HG03139 (cell line): ENCODE results near the gene MAMLD1.

ENCODE experiments used
- ATAC-seq: cut with Tn5 transposase; IDR thresholded peaks from one replicate; pipeline ENCODE4 v1.9.1; 2021; ENCODE audit not compliant: unreplicated experiment

MAMLD1 gene

DNA sequence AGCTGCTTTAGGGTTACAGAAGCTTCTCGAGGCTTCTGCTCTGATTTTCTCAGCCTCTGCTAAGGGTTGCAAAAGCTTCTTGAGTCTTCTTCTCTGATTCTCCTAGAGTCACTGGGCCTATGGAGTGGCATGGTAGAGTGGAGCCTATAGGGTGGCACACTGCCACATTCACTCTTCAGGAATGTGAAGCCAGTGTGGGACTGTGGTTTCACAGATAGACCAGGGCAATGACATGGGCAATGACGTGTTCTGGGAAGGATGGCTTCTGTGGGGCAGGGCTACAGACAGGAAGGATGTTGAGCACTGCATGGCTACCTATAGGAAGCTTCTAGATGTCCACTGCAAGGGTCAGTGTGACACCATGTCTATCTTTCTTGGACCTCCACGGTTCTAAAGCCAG lies 11.0 kb upstream of the MAMLD1 start:
- no peak for ATAC-seq

DNA sequence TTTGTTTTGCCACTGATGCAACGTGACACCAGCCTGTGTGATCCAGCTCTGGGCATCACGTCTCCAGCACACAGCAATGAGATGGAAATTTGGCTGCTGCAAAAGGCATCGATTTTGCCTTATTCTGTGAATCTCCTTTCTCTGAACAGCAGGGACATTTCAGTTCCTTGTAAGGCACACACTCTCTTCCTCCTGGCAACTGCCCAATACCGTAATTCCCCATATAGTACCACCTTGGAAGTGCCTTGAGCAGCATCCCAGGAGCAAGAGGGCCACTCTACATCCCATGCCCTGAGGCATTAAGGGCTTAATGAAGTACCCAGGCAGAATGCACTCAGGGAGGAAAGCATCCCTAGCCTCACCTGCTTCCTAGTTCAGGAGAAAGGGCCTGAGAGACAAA lies 10.5 kb upstream of the MAMLD1 start:
- ATAC-seq, result no peak

DNA sequence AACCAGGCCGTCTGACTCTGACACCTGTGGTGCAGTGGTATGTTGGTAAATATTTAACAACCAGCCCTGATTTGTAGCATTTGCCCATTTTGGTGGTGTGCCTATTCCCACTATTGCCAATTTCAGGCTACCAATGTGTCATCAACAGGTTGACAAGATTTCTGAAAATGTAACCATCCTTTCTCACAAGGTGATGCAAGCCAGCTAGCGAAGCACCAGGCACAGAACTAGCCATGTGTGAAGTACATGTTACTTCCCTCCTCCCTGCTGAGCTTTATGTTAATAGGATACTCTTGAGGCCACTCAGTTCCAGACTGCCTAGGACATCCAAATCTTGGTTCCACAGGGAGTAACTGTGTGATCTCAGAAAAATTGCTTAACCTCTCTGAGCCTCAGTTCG lies 7.2 kb upstream of the MAMLD1 start:
- ATAC-seq, result no peak

DNA sequence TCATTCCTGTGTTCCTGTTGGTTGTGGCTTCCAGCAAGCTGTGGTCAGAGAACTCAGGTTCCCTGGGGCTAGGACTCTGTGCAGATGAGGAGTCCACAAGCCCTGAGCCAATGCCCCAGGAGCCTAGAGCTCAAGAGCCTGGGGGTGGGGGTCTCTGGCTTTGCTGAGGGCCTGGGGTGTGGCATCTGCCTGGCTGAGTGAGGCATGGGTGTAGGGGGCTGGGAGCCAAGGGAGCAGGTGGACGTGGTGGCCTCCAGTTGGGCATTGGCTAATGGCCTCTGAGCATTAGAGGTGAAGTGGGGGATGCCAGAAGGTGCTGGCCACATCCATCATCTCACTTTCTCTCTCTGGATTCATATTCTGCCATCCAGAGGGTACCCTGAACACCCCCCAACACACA lies 5.3 kb upstream of the MAMLD1 start:
- no peak for ATAC-seq

DNA sequence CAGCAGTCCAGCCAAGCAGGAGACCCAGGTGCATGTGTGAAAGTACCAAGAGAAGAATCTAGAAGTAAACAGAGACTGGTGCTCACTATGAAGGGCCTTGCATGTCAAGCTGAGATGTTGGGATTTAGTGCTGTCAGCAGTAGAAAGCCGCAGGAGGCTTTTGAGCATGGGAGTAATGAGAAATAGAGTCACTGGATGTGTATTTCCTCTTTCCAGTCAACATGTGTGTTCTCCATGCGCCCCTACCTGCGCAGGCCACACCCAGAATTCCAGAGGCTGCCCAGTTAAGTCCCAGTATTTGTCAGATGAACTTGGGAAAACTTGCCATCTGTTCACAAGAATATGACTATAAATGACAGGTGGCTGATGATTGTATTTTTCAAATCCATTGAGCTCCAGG lies 4.5 kb upstream of the MAMLD1 start:
- no peak for ATAC-seq

DNA sequence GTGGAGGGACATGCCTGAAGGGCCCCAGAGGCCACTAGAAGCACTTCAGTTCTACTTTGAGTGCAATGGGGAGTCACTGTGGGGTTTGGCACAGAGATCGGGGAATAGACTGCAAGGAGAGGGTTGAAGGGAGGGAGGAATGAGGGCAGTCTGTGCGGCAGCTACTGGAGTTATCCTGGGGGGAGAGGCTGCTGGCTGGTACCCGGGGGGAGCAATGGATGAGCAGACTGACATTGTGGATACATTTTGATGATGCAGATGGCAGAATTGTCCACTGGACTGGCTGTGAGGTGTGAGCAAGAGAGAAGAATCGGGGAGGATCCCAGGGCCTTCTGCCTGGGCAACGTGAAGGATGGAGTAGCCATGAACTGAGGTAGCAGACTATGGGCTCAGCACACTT lies 2.8 kb upstream of the MAMLD1 start:
- no peak for ATAC-seq

DNA sequence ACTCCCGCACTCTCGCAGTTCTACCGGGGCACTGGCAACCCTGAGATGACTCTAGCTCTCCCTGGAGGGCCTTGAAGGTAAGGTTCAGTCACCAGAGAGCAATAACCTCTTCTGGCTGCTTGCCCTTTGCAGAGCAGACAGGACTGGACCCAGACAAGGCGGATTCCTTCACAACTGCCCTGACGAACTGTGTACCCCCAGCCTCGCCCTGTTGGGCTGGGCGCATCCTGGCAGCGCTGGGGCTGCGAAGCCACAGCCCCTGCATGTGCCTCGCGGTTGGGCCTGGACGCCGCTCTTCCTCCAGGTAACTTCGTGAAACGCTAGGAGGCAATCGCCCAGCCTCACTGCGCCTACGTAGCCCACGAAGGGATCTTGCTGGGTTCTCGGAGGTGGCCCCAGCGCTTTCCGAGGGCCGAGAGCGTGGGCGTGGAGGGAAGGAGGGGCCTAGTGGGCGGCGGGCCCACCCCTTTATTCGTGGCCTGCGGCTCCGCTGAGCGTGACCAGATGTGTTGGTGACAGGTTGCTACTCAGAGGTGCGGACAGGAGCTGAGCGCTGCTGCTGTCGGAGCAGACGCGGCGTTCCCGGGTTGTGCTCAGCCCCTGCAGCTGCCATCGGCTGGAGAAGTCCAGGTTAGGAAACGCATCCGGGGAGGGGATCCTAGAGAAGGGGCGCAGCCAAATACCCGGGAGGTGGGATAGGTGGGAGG lies 1.9 kb upstream of the MAMLD1 start:
- ATAC-seq, result no peak

DNA sequence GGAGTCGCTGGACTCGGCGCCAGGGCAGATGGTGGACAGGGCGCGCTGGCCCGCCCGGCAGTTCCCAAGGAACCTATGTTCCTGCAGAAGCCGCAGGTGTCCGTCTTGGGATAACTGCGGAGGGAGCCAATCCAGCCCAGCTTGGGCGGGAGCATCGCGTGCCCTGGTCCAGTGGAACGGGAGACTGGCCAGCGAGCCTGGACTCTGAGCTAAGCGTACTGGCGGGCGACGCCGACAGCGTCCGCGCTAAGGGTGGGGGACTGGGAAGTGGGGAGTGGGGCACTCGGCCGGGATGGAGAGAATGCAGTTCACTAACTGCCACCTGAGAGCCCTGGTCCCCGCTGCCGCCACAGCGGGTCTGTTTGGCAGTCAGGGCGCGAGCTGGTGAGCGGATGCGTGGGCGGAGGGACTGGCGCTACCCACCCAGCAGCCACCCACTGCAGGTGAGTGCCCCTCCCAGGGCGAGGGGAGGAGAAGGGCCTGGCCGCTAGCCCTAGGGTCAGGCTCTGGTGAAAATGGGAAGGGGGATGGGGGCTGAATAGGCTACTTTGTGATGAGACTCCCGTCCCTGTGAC lies 1.3 kb upstream of the MAMLD1 start:
- ATAC-seq, result no peak

DNA sequence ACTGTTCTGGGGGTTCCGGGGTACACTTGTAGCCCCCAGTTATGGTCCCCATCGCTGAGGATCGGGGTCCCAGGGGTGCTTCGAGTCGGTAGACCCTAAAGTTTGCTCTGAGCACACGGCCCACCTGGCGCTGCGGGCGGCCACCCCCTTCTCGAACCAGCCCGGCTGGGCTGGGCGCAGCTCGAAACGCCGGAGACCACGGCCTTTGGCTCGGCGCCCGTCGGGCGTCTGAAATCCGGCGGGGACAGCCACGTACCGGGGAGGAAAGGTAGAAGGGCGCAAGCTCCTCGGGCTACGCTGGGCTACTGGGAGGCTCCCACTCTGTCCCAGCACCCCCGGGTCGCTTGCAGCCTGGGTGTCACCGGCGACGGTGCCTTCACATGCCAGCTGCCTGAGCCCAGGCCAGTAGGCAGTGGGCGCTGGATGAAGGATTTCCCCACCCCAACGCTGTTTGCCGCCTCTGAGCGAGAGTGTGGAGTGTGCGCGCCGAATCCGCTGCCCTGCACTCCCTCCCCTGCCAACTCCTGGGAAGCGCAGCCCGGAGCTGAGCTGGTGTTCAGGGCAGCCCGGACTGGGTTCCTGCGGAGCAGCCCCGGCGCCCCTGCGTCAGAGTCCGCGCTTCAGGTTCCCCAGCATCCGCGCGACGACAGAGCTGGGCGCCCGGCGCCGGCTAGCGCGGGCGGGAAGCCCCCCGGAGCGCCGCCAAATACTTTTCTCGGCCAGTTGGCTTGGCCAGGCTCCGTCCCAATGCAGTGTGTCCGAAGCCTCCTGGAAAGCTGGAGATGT lies 637 bp downstream of the MAMLD1 start:
- no peak for ATAC-seq

DNA sequence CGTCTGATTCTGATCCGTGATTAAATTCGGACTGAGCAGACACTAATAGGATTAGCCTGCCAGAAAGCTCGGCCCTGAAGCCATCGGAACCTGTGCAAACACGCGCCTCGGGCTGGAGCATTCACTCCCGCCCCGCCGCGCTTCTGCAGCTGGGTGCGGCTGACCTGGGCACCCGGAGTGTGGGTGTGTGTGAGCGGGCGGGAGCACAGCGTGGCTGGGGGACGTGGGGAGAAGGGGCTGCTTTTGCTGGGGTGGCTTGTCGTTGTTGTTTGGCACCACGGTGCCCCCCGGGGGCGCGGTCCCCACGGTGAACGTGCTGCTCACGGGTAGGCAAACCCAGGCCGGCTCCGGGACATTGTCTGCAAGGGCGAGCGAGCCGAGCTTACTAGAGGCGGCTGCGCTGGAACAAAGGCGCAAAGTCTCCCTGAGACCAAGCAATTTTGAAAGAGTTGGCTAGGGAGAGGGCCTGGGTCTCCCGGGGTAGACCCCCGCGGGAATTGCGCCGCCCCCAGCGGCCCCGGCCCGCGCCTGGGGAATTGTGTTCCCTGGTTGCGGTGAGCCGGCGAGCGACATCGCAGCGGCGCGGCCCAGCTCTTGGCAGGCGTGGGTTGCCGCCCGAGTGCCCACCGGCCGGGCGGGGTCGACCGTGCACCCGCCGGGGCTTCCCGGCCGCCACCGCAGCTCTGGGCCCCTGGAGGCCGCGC lies 1.4 kb downstream of the MAMLD1 start:
- ATAC-seq, result no peak

DNA sequence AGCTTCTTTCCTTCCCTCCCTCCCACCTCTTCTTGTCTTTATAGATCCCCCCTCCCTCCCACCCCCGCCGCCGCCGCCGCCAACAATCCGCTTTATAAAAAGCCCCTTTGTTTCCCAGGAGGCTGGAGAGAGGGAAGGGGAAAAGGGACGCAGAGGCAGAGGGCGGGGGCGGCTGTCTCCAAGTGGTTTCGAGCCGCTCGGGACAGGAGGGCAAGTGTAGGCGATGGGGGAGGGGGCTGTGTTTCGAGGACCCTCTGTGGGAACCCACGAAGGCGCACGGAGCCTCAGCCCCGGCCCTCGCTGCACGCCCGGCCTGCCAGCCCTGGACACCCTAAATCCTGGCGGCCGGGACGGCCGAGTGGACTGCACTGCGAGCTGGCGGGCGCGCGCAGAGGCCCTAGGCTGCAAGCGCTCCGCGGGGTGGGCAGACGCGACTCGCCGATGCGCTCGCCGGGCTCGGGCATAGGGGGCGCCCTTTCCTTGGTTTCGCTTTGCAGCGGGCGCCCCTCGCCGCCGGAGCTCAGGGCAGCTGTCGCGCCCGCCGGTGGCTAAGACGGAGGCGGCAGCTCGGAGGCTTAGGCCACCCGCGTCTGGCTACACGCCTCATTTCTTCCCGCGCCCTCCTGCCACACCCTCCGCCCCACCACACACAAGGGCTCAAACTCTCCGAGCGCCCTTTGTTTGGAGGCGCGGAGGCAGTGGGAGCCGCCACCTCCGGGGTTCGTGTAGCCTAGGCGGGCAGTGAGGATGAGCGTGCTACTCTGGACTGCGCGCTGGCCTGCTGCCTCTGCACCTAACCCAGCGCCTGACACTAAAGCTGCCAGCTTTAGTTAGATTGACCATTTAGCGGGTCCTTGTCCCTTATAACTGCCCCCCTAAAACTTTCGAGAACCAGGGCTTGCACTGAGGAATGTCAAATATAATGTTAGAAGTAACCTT lies 2.2 kb downstream of the MAMLD1 start:
- ATAC-seq, result no peak

DNA sequence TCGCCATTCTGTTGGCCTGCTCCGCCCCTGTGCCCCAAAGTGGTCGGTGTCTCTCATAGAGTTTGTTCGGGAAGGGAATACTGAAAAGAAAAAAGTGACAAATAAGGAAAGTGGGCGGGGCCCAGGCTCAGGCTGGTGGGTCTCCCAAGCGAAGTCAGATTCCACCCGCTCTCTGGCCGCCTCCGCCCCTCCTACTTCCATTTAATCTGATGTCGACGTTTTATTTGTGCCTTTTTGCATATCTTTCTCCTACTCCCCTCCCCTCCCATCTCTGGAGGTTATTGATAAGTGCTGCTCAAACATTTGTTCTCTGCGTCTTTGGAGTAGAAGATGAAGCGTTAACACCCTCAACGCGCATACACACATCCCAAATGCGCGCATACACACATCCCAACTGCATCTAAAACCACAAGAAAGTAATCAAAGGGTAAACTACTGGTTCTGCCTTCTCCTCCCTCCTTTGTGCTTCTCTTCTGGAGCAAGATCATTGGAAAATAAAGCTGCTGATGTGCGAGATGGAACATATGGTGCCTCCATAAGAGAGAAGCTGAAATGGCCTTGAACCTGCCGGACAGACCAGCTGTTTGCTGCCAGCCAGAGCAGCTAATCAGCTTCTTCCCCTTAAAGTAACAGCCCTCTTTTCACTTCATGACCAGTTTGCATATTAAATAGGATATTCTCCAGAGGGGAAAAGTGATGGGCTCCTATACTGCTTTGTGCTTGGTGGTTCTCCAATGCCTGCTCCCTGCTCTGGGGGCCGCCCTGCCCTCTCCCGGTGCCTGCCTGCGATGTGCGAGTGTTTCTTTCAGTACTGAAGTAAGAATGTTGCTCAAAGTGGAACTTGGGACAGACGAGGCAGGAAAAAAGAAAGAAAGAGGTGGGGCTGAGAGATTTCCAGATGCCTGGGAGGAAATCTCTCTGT lies 3.1 kb downstream of the MAMLD1 start:
- ATAC-seq, result no peak

DNA sequence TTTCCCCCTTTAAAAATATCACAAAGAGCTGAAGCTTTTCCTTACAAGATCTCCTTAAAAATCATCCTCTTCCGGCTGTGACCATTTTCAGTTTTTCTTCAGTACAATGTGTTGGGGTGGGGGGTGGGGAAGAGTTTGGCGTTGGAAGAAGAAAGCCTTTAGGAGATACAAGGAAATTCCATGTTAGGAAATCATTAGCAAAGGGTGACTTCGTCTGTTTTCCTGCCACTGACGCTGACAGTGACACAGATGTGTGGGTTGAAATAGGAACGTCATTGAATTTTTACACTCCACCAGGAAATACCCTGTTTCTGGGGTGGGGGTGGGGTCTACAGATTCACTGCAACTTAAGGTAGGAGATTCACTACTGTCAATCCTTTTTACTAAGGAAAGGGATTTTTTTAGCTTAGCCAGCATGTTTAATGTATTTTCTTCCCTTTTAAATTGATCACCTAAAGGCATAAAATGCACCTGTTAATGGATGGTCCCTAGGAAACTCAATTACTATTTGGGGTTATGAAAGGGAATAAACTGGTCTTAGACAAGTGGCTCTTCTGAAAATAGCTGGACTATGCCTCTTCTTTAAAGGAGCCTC lies 3.9 kb downstream of the MAMLD1 start:
- ATAC-seq, result no peak

DNA sequence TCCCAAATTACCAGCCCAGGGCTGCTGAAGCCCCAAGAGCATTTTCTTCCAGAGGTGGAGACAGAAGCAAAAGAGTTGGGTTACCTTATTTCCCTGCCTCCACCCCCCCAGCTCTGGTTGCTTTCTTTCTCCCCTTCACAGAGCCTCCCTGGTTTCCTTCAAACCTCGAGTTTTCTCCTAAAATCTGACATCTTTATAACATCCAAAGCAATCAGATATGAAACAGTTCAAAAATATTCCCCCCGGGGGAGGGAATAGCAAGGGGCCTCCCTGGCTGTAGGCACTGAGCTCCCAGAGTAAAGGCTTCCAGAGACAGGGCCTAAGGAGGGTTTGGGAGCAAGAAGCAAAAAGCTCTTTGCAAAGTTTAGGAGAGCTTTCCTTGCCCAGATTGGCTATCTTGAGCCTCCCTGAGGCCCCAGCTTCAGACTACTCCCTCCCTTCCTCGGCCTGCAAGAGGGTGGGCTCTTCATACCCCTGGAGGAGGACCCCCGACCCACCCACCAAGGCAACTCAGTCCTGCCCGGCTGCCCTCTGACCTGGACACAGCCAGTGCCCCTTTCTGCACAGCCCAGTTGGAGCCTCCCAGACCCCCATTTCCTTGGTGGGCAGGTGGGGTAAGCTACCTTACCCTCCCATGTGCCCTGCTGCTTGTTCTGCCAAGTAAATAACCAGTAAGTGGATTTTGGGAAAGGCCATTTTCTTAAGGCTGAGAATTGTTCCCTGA lies 7.6 kb downstream of the MAMLD1 start:
- no peak for ATAC-seq

DNA sequence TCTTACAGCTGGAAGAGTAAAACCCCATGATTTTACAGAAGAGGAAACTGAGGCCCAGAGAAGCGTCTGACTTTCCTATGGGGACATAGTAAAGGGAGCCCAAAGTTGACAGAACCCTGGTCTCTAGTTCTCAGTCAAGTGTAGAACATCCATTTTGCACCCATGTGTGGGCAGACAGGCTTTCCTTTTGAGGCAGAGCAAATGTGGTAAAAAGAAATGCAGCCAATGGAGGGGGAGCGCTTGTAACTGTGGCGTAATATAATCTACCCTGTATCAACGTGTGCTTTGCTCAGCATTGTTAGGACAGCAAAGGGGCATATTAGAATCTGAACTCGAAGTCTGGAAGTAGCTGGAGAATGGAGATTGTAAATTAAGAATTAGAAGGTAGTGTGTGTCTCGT lies 8.8 kb downstream of the MAMLD1 start:
- ATAC-seq, result no peak

DNA sequence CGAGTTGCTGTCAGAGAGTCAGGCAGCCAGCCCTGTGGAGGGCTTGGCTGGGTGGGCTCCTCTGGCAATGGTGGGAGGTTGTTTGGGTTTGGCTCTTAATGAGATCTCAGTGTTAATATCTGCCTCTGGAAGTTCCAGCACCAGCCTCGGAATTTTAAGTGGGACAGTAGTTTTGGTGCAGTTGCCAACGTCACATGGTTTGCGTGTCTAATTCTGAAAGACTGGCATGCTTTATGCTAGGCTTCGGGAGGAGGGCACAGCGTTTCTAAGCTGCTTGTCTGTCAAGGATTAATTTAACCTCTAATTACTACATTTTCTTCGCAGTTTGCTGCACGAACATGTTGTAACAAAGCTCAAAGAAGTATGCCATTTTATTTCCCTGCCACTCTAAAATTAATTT lies 9.2 kb downstream of the MAMLD1 start:
- ATAC-seq, result no peak

DNA sequence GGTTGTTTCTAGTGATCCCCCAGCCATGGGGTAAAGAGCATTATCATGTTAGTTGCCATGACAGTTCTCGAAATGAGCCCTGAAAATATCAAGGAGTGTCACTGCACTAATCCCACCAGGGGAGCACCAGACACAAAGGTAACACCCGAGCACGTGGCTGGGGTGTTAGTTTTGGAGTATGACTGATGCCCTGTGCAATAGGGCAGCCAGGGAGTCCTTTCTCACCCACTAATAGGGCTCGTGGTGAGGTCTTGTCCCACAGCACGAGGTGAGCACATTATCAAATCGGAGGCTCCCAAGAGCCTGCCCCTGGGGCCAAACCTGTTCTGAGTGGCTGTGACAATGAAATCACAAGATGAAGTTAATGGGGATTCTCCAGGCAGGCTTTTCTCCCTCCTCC lies 9.6 kb downstream of the MAMLD1 start:
- no peak for ATAC-seq

DNA sequence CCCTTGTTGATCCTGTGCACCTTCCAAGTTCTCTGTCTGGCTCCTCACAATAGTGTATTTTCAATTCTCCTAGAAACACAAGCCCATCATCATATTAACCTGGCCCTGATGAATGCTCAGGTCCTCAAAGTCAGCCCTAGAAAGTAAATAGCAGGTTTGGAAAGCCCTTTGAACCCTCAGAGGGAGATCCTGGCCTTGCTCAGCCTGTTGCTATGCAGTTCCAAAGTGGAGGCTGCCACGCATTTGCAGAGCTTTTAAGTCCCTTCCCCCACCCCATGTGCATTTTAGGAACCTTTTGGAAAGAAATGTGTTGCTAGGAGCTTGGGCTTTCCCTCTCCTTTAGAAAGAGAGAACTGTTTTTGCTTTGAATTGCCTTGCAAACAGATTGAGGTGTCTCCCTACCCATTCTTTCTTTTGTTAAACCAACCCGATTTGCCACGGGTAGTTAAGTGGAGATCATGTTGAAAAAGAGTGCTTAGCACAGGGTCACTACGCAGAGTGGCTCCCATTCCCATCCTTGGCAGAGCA lies 12.2 kb downstream of the MAMLD1 start:
- no peak for ATAC-seq
